ENCODE results near the gene ABCD1. TPM values are rescaled to one million over a fixed set of nuclear protein-coding genes. Genes with fewer than 3 reads are reported as not detected.

The ABCD1 gene
- total RNA-seq, 1 donor from 2014 or later, result 12.6 TPM

- TF ChIP-seq CTCF (conservative IDR thresholded peaks at IDR 0.05; ENCODE audit: low read depth, low read length), result no peak
- no peak for DNase-seq (ENCODE audit: low read depth)
- H3K4me3 ChIP-seq (ENCODE audit: low read depth, low read length), result no peak overlapping the region
Observed at GRCh38 chrX:153782313-153782712, 57.7 kb downstream of the ABCD1 start.

GRCh38 chrX:153782871-153783270 is 58.2 kb downstream of the ABCD1 start:
- H3K4me3 ChIP-seq (ENCODE audit: low read depth, low read length), result no peak overlapping the region
- no peak for DNase-seq (ENCODE audit: low read depth)
- no peak for TF ChIP-seq CTCF (conservative IDR thresholded peaks at IDR 0.05; ENCODE audit: low read depth, low read length)

GRCh38 chrX:153783378-153784013 is 58.8 kb downstream of the ABCD1 start:
- H3K4me3 ChIP-seq (ENCODE audit: low read depth, low read length), result no peak overlapping the region
- no peak for TF ChIP-seq CTCF (conservative IDR thresholded peaks at IDR 0.05; ENCODE audit: low read depth, low read length)
- DNase-seq (ENCODE audit: low read depth), result no peak

GRCh38 chrX:153784325-153784967 is 59.8 kb downstream of the ABCD1 start:
- no peak overlapping the region for H3K4me3 ChIP-seq (ENCODE audit: low read depth, low read length)
- no peak for DNase-seq (ENCODE audit: low read depth)
- no peak for TF ChIP-seq CTCF (conservative IDR thresholded peaks at IDR 0.05; ENCODE audit: low read depth, low read length)

GRCh38 chrX:153786669-153787068 is 62.0 kb downstream of the ABCD1 start:
- TF ChIP-seq CTCF (conservative IDR thresholded peaks at IDR 0.05; ENCODE audit: low read depth, low read length), result no peak
- no peak overlapping the region for H3K4me3 ChIP-seq (ENCODE audit: low read depth, low read length)
- no peak for DNase-seq (ENCODE audit: low read depth)

GRCh38 chrX:153789654-153790053 is 65.0 kb downstream of the ABCD1 start:
- no peak for DNase-seq (ENCODE audit: low read depth)
- TF ChIP-seq CTCF (conservative IDR thresholded peaks at IDR 0.05; ENCODE audit: low read depth, low read length), result no peak
- no peak overlapping the region for H3K4me3 ChIP-seq (ENCODE audit: low read depth, low read length)
